ENCODE results near the gene SCYGR4. TPM values are rescaled to one million over a fixed set of nuclear protein-coding genes. Genes with fewer than 3 reads are reported as not detected.
"Not testable (repeated sequence)": the region's sequence is repeated elsewhere in the genome, so short reads cannot be mapped to it uniquely, and the experiment has no call there.

The SCYGR4 gene
- total RNA-seq, 1 donor from 2014 or later, result not detected

- no peak for DNase-seq
Observed at GRCh38 chr2:227614740-227615139, 2.6 kb upstream of the SCYGR4 start, which contains the start of gene SCYGR3. Gene SCYGR3, minus strand, starts transcription at chr2:227614840. Its CDS starts 0 bp downstream, at chr2:227614840.

- DNase-seq, result no peak
Observed at GRCh38 chr2:227615181-227615580, 2.1 kb upstream of the SCYGR4 start.

GRCh38 chr2:227615906-227616305 lies 1.4 kb upstream of the SCYGR4 start:
- no peak for DNase-seq

GRCh38 chr2:227616631-227617030 lies 667 bp upstream of the SCYGR4 start:
- no peak for DNase-seq

- DNase-seq, result peak; percentile 70
Observed at GRCh38 chr2:227623226-227623625, 5.9 kb downstream of the SCYGR4 start.

GRCh38 chr2:227625420-227625819 lies 8.1 kb downstream of the SCYGR4 start:
- no peak for DNase-seq

GRCh38 chr2:227626580-227627151 lies 9.4 kb downstream of the SCYGR4 start:
- no peak for DNase-seq

- no peak for DNase-seq
Observed at GRCh38 chr2:227627769-227628168, 10.5 kb downstream of the SCYGR4 start.

GRCh38 chr2:227629435-227629834 lies 12.1 kb downstream of the SCYGR4 start:
- no peak for DNase-seq

- DNase-seq, result no peak
Observed at GRCh38 chr2:227630322-227630721, 13.0 kb downstream of the SCYGR4 start.

- no peak for DNase-seq
Observed at GRCh38 chr2:227632827-227633226, 15.5 kb downstream of the SCYGR4 start.

- DNase-seq, result no peak
Observed at GRCh38 chr2:227634201-227634600, 16.9 kb downstream of the SCYGR4 start.

GRCh38 chr2:227642656-227643055 lies 25.4 kb downstream of the SCYGR4 start:
- no peak for DNase-seq

- DNase-seq, result no peak
Observed at GRCh38 chr2:227643990-227644551, 26.8 kb downstream of the SCYGR4 start.

GRCh38 chr2:227653419-227653818 lies 36.1 kb downstream of the SCYGR4 start:
- no peak for DNase-seq

- DNase-seq, result no peak
Observed at GRCh38 chr2:227654426-227654825, 37.1 kb downstream of the SCYGR4 start.

GRCh38 chr2:227655454-227655853 lies 38.2 kb downstream of the SCYGR4 start:
- DNase-seq, result peak; percentile 52

- peak; percentile 20 for DNase-seq
Observed at GRCh38 chr2:227657199-227657845, 40.0 kb downstream of the SCYGR4 start.

GRCh38 chr2:227661025-227661649 lies 43.8 kb downstream of the SCYGR4 start:
- no peak for DNase-seq

GRCh38 chr2:227661827-227662226 lies 44.5 kb downstream of the SCYGR4 start:
- no peak for DNase-seq

- no peak for DNase-seq
Observed at GRCh38 chr2:227665189-227665940, 48.1 kb downstream of the SCYGR4 start.

- not testable (repeated sequence) for DNase-seq
Observed at GRCh38 chr2:227666631-227667170, 49.4 kb downstream of the SCYGR4 start, which contains the start of gene SCYGR5. Gene SCYGR5, plus strand, starts transcription at chr2:227666804. Its CDS starts 0 bp downstream, at chr2:227666804.
